K562 (cell line): Measurements from ENCODE around the gene TAF10. TPM values are rescaled to one million over a fixed set of nuclear protein-coding genes. Genes with fewer than 3 reads are reported as not detected.

Experiments used
- ASH1L ChIP-seq: fragments of 450-650 bp; IDR thresholded peaks from 2 replicates; pipeline ENCODE4 v1.6.1; 2018; ENCODE audit warnings: borderline replicate concordance, mild to moderate bottlenecking, low read depth; ENCODE audit not compliant: partially characterized antibody
- BRD4 ChIP-seq: fragments of 200-600 bp; sonication (generic); IDR thresholded peaks from 2 replicates; pipeline ENCODE4 v1.6.1; 2017; ENCODE audit warnings: inconsistent platforms
- DPF2 ChIP-seq: fragments of 450-650 bp; IDR thresholded peaks from 2 replicates; pipeline ENCODE4 v1.6.1; 2016
- EP300 ChIP-seq: IDR thresholded peaks from 2 replicates; pipeline ENCODE4 v1.6.1; 2012; ENCODE audit warnings: low read length, improper control_type of control experiment
- FOXK2 ChIP-seq, 2 experiments: fragments of 450-650 bp; IDR thresholded peaks in 1 of 2; conservative IDR thresholded peaks in 1 of 2; 2 replicates each; pipeline ENCODE4 v1.6.1; 2016; ENCODE audit warnings: low read depth in 2 of 2, mild to moderate bottlenecking in 1 of 2
- FOXP1 ChIP-seq: sonication (generic); formaldehyde crosslinking; IDR thresholded peaks from 2 replicates; pipeline ENCODE4 v1.8.0; 2022; ENCODE audit warnings: mild to moderate bottlenecking, missing genetic modification reagents
- GABPA ChIP-seq: fragments of 200-800 bp; sonication (Bioruptor generic); conservative IDR thresholded peaks from 2 replicates; pipeline ENCODE4 v1.6.1; 2016; ENCODE audit warnings: low read depth, missing genetic modification characterization, missing compliant biosample characterization
- GABPB1 ChIP-seq: sonication (generic); formaldehyde crosslinking; IDR thresholded peaks from 2 replicates; pipeline ENCODE4 v1.8.0; 2022; ENCODE audit warnings: mild to moderate bottlenecking, missing genetic modification reagents
- NCOR1 ChIP-seq: fragments of 450-650 bp; IDR thresholded peaks from 2 replicates; pipeline ENCODE4 v1.6.1; 2016; ENCODE audit warnings: mild to moderate bottlenecking, moderate library complexity
- NFIC ChIP-seq: fragments of 450-650 bp; IDR thresholded peaks from 2 replicates; pipeline ENCODE4 v1.6.1; 2017; ENCODE audit warnings: mild to moderate bottlenecking, inconsistent platforms
- NR2C1 ChIP-seq, 2 experiments: fragments of 450-650 bp; IDR thresholded peaks; 2 replicates each; pipeline ENCODE4 v1.6.1; 2017; ENCODE audit warnings: mild to moderate bottlenecking in 2 of 2, antibody characterized with exemption in 1 of 2, inconsistent platforms in 1 of 2, missing compliant biosample characterization in 1 of 2, missing genetic modification characterization in 1 of 2
- TCF3 ChIP-seq: sonication (generic); formaldehyde crosslinking; IDR thresholded peaks from 2 replicates; pipeline ENCODE4 v1.4.0; 2020; ENCODE audit warnings: mild to moderate bottlenecking, missing genetic modification reagents
- ZNF76 ChIP-seq: fragments of 250-450 bp; sonication (Bioruptor Pico); IDR thresholded peaks from 2 replicates; pipeline ENCODE4 v1.4.0; 2020; ENCODE audit warnings: mild to moderate bottlenecking, moderate library complexity, borderline replicate concordance
- polyA plus RNA-seq, 8 experiments: library from polyadenylated mRNA; depleted of rRNA in 4 of 8; stranded (reverse) in 5 of 8; unstranded in 3 of 8; fragments of >200 nt; fragmentation: Nextera tagmentation in 2 of 8; fragmentation: Illumina TruSeq in 1 of 8; extraction: Ambion mirVana in 2 of 8; extraction: Trizol in 1 of 8; gene quantifications; 2 replicates each; pipeline versions ENCODE4 v1.2.1 to v1.2.3, GENCODE V29; 2011 to 2014; ENCODE audit warnings: inconsistent platforms in 1 of 8, missing spikeins in 1 of 8
- total RNA-seq, 7 experiments: library from RNA; depleted of rRNA in 6 of 7; stranded (reverse); fragments of >200 nt in 6 of 7; fragmentation: Illumina TruSeq in 2 of 7; extraction: Trizol in 2 of 7; gene quantifications; 2 replicates each; pipeline versions ENCODE4 v1.2.1 to v1.2.3, GENCODE V29; 2011 to 2021; ENCODE audit warnings: low replicate concordance in 1 of 7
- TF ChIP-seq, protein P1 (sequence below), 3 experiments: fragments of 200-800 bp in 1 of 3; fragments of 250-450 bp in 1 of 3; fragments of 450-650 bp in 1 of 3; sonication (Bioruptor Pico) in 1 of 3; sonication (Bioruptor generic) in 1 of 3; formaldehyde crosslinking in 1 of 3; IDR thresholded peaks; 2 replicates each; pipeline versions ENCODE4 v1.6.1 to v1.8.0; 2016 to 2022; ENCODE audit warnings: mild to moderate bottlenecking in 2 of 3, missing genetic modification characterization in 2 of 3, missing compliant biosample characterization in 1 of 3, moderate library complexity in 1 of 3
- TF ChIP-seq, protein P2 (sequence below): fragments of 450-650 bp; IDR thresholded peaks from 2 replicates; pipeline ENCODE4 v1.6.1; 2016; ENCODE audit warnings: antibody characterized with exemption
- TF ChIP-seq, protein P3 (sequence below): sonication (generic); formaldehyde crosslinking; IDR thresholded peaks from 2 replicates; pipeline ENCODE4 v1.9.0; 2022; ENCODE audit warnings: mild to moderate bottlenecking, missing genetic modification reagents
- TF ChIP-seq, protein P4 (sequence below): fragments of 250-450 bp; sonication (Bioruptor Pico); IDR thresholded peaks from 2 replicates; pipeline ENCODE4 v1.9.0; 2021; ENCODE audit warnings: mild to moderate bottlenecking, inconsistent platforms

TAF10 gene
- total and polyA plus RNA-seq, 9 of the 15 experiments (the other 6 are each of a cell fraction or from before 2014, with no cell fraction given): 19.5 to 197 (median 121) TPM

DNA sequence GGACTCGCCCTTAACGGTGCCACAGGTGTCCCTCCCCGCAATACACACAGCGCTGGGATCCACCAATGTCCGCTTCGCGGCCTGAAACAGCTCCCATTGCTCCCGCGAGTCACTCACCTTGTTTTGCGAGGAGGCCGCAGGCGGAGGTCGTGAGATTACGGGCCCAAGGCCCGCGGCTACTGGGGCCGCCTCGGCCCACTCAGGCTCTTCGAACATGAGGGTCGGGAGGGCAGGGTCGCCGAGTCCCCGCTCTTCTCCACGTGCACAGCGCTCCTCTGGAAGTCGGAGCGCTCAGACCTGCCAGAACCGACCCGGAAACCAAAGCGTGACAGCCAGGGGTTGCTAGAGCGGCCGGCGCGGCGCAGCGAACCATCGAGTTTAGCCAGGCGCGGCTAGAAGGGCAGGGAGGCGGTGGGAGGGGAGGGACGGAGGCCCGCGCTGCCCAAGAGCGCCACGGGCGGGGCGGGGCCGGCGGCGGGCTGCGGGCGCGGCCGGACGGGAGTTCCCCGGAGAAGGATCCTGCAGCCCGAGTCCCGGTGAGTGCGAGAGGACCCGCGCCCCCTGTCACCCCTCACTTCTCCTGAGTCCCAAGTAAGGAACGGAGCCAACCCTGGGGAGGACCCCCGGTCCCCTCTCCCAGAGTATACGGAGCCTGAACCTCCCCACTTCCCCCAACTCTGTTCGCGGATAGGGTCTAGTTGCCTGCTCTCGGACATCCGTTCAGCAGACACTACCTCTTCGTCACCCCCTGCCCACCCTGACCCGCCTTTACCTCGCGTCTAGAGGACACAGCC is 8.5 kb downstream of the TAF10 start, which contains the start of the genes ILK and RRP8 (continued):
- TF ChIP-seq GABPA (tag): peak; percentile 86
- TF ChIP-seq, protein P1, sequence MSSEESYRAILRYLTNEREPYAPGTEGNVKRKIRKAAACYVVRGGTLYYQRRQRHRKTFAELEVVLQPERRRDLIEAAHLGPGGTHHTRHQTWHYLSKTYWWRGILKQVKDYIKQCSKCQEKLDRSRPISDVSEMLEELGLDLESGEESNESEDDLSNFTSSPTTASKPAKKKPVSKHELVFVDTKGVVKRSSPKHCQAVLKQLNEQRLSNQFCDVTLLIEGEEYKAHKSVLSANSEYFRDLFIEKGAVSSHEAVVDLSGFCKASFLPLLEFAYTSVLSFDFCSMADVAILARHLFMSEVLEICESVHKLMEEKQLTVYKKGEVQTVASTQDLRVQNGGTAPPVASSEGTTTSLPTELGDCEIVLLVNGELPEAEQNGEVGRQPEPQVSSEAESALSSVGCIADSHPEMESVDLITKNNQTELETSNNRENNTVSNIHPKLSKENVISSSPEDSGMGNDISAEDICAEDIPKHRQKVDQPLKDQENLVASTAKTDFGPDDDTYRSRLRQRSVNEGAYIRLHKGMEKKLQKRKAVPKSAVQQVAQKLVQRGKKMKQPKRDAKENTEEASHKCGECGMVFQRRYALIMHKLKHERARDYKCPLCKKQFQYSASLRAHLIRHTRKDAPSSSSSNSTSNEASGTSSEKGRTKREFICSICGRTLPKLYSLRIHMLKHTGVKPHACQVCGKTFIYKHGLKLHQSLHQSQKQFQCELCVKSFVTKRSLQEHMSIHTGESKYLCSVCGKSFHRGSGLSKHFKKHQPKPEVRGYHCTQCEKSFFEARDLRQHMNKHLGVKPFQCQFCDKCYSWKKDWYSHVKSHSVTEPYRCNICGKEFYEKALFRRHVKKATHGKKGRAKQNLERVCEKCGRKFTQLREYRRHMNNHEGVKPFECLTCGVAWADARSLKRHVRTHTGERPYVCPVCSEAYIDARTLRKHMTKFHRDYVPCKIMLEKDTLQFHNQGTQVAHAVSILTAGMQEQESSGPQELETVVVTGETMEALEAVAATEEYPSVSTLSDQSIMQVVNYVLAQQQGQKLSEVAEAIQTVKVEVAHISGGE (CRISPR knock-in tag; IDR thresholded peaks at IDR 0.05): peak in 1 of 3 experiments; percentile 75; a peak in 2 of 6 replicates
- peak; percentile 71 for TF ChIP-seq NCOR1
- peak; percentile 40; the same call in 1 of the 2 replicates for TF ChIP-seq BRD4
- peak; percentile 50 for TF ChIP-seq NFIC
- no peak for TF ChIP-seq DPF2
- 0 out of 2 replicates have a peak, but pooled peaks have one; percentile 38 for TF ChIP-seq ZNF76
- peak; percentile 75 for TF ChIP-seq GABPB1 (CRISPR knock-in tag)
- TF ChIP-seq NR2C1 (IDR thresholded peaks at IDR 0.05): peak; percentile 86
- peak; percentile 83 for TF ChIP-seq NR2C1 (tag; IDR thresholded peaks at IDR 0.05)
- TF ChIP-seq, protein P2, sequence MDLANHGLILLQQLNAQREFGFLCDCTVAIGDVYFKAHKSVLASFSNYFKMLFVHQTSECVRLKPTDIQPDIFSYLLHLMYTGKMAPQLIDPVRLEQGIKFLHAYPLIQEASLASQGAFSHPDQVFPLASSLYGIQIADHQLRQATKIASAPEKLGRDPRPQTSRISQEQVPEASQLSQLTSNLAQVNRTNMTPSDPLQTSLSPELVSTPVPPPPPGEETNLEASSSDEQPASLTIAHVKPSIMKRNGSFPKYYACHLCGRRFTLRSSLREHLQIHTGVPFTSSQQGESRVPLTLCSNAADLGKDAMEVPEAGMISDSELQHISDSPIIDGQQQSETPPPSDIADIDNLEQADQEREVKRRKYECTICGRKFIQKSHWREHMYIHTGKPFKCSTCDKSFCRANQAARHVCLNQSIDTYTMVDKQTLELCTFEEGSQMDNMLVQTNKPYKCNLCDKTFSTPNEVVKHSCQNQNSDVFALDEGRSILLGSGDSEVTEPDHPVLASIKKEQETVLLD: peak; percentile 31; the same call in 1 of the 2 replicates
- TF ChIP-seq, protein P3, sequence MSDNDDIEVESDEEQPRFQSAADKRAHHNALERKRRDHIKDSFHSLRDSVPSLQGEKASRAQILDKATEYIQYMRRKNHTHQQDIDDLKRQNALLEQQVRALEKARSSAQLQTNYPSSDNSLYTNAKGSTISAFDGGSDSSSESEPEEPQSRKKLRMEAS (CRISPR knock-in tag): peak; percentile 92
- TF ChIP-seq, protein P4, sequence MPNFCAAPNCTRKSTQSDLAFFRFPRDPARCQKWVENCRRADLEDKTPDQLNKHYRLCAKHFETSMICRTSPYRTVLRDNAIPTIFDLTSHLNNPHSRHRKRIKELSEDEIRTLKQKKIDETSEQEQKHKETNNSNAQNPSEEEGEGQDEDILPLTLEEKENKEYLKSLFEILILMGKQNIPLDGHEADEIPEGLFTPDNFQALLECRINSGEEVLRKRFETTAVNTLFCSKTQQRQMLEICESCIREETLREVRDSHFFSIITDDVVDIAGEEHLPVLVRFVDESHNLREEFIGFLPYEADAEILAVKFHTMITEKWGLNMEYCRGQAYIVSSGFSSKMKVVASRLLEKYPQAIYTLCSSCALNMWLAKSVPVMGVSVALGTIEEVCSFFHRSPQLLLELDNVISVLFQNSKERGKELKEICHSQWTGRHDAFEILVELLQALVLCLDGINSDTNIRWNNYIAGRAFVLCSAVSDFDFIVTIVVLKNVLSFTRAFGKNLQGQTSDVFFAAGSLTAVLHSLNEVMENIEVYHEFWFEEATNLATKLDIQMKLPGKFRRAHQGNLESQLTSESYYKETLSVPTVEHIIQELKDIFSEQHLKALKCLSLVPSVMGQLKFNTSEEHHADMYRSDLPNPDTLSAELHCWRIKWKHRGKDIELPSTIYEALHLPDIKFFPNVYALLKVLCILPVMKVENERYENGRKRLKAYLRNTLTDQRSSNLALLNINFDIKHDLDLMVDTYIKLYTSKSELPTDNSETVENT (CRISPR knock-in tag): peak; percentile 96
- TF ChIP-seq FOXK2 (conservative IDR thresholded peaks at IDR 0.05 in 1 of 2, IDR thresholded peaks at IDR 0.05 in 1 of 2; ENCODE audit: low read depth in 2 of 2): peak in 1 of 2 experiments; percentile 31; a peak in 1 of 4 replicates
- TF ChIP-seq EP300: no peak
- TF ChIP-seq ASH1L: no peak
- peak; percentile 68 for TF ChIP-seq FOXP1
- TF ChIP-seq TCF3 (CRISPR knock-in tag): peak; percentile 37
